Skeletal muscle tissue (tissue), 4 donors: ENCODE results near the gene FOXO1. TPM values are rescaled to one million over a fixed set of nuclear protein-coding genes. Genes with fewer than 3 reads are reported as not detected.
A peak's percentile ranks its signal among the peaks of the same experiment; 100 is the strongest.

Experiments
- H3K27ac ChIP-seq: one replicate; pipeline ENCODE4 v1.7.0; 2013; ENCODE audit warnings: mild to moderate bottlenecking, low read depth, low read length, inconsistent platforms
- H3K27me3 ChIP-seq, 3 donors: one replicate each; pipeline ENCODE4 v1.7.0; 2013; ENCODE audit warnings: low read length in 3 of 3; ENCODE audit not compliant: control insufficient read depth in 3 of 3, insufficient read depth in 3 of 3
- H3K36me3 ChIP-seq, 3 donors: one replicate each; pipeline ENCODE4 v1.7.0; 2013; ENCODE audit warnings: low read length in 3 of 3; ENCODE audit not compliant: control insufficient read depth in 3 of 3, insufficient read depth in 3 of 3
- H3K4me1 ChIP-seq, 3 donors: one replicate each; pipeline ENCODE4 v1.7.0; 2013; ENCODE audit warnings: low read length in 3 of 3, mild to moderate bottlenecking in 3 of 3; ENCODE audit not compliant: control insufficient read depth in 3 of 3, insufficient read depth in 3 of 3
- H3K4me3 ChIP-seq, 3 donors: one replicate each; pipeline ENCODE4 v1.7.0; 2013; ENCODE audit warnings: low read length in 3 of 3
- H3K9ac ChIP-seq, 3 donors: one replicate each; pipeline ENCODE4 v1.7.0; 2013; ENCODE audit warnings: low read length in 3 of 3, mild to moderate bottlenecking in 3 of 3, moderate library complexity in 2 of 3, low read depth in 1 of 3
- H3K9me3 ChIP-seq, 3 donors: one replicate each; pipeline ENCODE4 v1.7.0; 2013; ENCODE audit warnings: low read length in 3 of 3; ENCODE audit not compliant: control insufficient read depth in 3 of 3
- total RNA-seq: library from RNA; depleted of rRNA; stranded (reverse); fragments of >200 nt; gene quantifications from one replicate; pipeline ENCODE4 v1.2.3, GENCODE V29; 2014
- donor health status: Osteomylitis.

Gene FOXO1
- total RNA-seq, 1 donor from 2014 or later: 15.1 TPM

DNA sequence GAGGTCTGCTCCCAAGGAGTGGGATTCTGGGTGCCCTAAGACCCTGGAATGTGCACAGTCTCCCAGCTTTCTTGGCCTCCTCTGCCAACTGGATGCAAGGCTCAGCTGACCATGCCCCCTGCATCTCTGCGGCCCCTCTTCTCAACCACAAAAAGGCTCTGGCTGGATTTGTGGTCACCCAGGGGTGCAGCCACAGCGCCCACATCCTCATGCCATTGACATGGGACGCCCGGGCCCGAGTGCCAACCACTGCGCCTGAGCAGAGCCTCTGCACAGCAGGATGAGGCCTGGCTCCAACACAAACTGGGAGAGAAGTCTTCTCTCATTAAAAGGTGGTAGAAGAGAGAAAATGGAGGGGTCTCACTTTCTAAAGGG, 103.5 kb downstream of the FOXO1 start:
- H3K4me3 ChIP-seq: peak overlapping the region in 2 of 3 donors; percentile 8 to 41
- peak overlapping the region; percentile 75 for H3K27ac ChIP-seq
- peak overlapping the region in 2 of 3 donors; percentile 23 to 71 for H3K9ac ChIP-seq
- peaks cover 12 to 13% (median 13%) of the 10 kb centered on the region in 3 donors for H3K36me3 ChIP-seq
- peaks cover 45 to 49% (median 49%) of the 10 kb centered on the region in 3 donors for H3K4me1 ChIP-seq
- no peaks in the 10 kb centered on the region for H3K9me3 ChIP-seq
- H3K27me3 ChIP-seq: no peaks in the 10 kb centered on the region

DNA sequence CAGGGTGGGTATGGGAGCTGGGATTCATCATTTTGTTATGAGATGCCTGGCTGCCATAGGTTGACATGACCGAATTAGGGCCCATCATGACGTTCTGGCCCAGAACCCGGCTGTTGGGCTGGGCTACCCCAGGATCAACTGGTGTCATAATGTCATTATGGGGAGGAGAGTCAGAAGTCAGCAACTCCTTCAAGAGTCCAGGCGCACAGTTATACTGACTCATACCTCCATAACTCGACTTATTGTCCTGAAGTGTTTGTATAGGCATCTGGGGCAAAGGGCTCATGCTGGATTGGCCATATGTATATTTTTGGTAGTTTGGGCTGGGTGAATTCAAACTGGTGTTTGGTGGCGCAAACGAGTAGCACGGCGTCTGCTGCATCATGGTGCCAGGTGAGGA, 106.5 kb downstream of the FOXO1 start:
- peaks cover 12 to 13% (median 13%) of the 10 kb centered on the region in 3 donors for H3K36me3 ChIP-seq
- peaks cover 36 to 45% (median 42%) of the 10 kb centered on the region in 3 donors for H3K4me1 ChIP-seq
- no peak overlapping the region for H3K4me3 ChIP-seq
- no peaks in the 10 kb centered on the region for H3K9me3 ChIP-seq
- no peaks in the 10 kb centered on the region for H3K27me3 ChIP-seq
- no peak overlapping the region for H3K27ac ChIP-seq
- H3K9ac ChIP-seq: no peak overlapping the region

DNA sequence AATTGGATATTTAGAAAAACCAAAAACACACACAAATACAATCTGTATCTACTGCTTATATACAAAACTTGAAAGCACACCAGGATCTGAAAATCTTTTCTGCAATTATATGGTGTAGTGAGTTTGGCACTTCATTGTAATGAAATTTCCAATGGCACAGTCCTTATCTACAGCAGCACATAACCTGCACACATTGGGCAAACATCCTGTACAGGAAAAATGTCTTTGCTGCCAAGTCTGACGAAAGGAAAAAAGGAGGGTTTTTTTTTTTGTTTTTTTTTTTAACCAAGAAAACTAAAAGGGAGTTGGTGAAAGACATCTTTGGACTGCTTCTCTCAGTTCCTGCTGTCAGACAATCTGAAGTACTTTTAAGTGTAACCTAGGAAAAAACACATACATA, 107.8 kb downstream of the FOXO1 start:
- no peak overlapping the region for H3K9ac ChIP-seq
- H3K36me3 ChIP-seq: peaks cover 12 to 13% (median 13%) of the 10 kb centered on the region in 3 donors
- no peak overlapping the region for H3K4me3 ChIP-seq
- H3K27ac ChIP-seq: no peak overlapping the region
- H3K9me3 ChIP-seq: no peaks in the 10 kb centered on the region
- H3K4me1 ChIP-seq: peaks cover 24 to 33% (median 32%) of the 10 kb centered on the region in 3 donors
- H3K27me3 ChIP-seq: no peaks in the 10 kb centered on the region

DNA sequence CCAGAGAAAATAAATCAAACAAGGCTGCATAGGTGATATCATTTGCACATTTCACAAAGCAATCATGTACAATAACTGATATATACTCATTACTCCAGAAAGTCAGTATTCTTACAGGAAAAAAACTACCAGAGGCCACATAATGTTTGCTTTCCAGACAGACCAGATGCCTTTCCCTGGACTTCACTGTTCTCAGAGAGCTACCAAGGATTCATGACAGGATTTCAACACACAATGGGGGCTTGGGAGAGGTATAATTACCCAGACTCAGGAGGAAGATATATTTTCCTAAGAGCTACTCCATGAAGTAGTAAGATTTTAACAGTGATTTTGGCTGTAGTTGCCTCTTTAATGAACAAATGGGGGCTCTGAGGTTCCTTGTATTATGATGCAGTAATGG, 110.0 kb downstream of the FOXO1 start:
- Histone ChIP-seq H3K36me3 (peaks cover 12 to 13% (median 13%) of the 10 kb centered on the region in 3 donors), H3K9me3 (no peaks in the 10 kb centered on the region), H3K4me3 (no peak overlapping the region), H3K9ac (no peak overlapping the region), H3K27me3 (no peaks in the 10 kb centered on the region), H3K4me1 (peaks cover 6 to 19% (median 14%) of the 10 kb centered on the region in 3 donors), H3K27ac (no peak overlapping the region)

DNA sequence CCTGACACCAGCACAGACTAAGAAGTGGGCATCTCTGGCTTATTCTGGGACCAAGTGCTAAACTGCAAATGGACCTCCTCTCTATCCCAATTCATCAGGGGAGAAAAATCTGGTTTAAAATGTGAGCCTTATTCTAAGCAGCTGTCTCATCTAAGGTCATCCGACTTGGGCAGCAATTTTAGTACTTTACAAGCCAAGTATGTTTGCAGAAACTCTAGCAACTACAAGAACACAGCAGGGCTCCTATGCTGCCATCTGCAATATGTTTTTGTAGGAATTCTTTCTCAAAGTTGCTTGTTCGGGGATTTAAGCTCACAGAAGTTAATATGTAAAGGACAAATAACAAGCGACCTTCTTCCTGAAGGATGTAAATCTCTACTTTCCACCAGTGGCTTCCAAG, 113.1 kb downstream of the FOXO1 start:
- Histone ChIP-seq H3K4me3 (no peak overlapping the region), H3K27me3 (no peaks in the 10 kb centered on the region), H3K4me1 (peaks cover 9 to 21% (median 14%) of the 10 kb centered on the region in 3 donors), H3K9ac (no peak overlapping the region), H3K36me3 (no peaks in the 10 kb centered on the region), H3K9me3 (no peaks in the 10 kb centered on the region), H3K27ac (no peak overlapping the region)

DNA sequence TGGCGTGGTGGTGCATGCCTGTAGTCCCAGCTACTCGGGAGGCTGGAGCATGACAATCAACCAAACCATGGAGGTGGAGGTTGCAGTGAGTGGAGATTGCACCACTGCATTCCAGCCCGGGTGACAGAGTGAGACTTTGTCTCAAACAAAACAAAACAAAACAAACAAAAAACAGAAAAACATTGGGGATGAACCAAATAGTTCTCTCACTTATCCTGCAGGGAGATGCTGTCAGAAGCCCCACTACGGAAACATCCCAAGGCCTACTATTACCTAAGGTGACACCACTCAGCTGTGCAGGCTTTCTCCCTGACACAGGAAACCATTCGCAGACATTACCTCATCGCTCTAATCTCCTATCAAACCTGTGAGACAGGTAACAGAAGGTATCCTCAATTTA, 113.5 kb downstream of the FOXO1 start:
- H3K27ac ChIP-seq: no peak overlapping the region
- H3K9ac ChIP-seq: no peak overlapping the region
- H3K4me3 ChIP-seq: no peak overlapping the region
- H3K9me3 ChIP-seq: no peaks in the 10 kb centered on the region
- peaks cover 12 to 21% (median 14%) of the 10 kb centered on the region in 3 donors for H3K4me1 ChIP-seq
- no peaks in the 10 kb centered on the region for H3K27me3 ChIP-seq
- H3K36me3 ChIP-seq: no peaks in the 10 kb centered on the region

DNA sequence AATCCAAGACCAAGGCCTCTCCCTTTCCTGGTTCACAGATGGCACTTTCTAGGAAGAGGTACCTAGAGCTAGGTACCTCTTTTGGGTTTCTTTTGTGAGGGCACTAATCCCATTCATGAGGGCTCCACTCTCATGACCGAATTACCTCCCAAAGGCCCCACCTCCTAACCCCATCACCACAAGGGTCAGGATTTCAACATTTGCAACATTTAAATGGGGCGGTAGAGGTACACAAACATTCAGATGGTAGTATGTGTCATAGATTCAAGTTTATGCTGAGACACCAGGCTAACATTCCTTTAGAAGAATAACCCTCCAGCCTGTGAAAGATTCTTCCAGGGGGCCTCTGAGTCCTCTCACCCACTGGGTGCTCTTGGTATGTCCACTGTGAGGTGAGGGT, 116.3 kb downstream of the FOXO1 start:
- Histone ChIP-seq H3K36me3 (no peaks in the 10 kb centered on the region), H3K9me3 (no peaks in the 10 kb centered on the region), H3K27ac (no peak overlapping the region), H3K4me3 (no peak overlapping the region), H3K9ac (no peak overlapping the region), H3K4me1 (peaks cover 6 to 14% (median 10%) of the 10 kb centered on the region in 3 donors), H3K27me3 (no peaks in the 10 kb centered on the region)

DNA sequence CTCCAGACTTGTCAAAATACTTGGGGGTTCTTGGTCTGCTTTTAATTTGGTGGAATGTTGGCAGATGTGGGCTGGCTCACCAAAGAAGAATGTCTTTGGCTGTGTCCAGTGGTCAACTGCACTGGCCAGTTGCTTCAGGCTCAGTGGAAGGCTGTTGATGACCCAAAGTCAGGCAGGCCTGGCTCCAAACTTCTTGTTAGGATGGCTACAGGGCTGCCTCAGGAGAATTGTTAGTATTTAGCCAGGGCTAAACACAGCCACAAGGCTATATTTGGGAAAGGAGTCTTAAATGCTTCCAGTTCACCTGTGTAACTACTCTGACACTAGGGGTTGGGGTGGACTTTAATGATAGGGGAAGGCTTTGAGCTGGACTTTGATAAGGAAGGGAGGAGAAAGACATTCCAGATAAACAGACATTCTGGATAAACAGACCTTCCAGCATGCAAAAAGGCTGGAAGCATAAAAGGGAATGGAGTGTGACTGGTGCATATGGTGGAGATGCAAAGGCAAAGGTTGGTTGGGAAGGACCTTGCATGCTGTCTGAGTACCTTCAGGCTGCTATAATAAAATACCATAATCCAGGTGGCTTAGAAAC, 116.8 kb downstream of the FOXO1 start:
- Histone ChIP-seq H3K36me3 (no peaks in the 10 kb centered on the region), H3K27ac (no peak overlapping the region), H3K4me3 (no peak overlapping the region), H3K9me3 (no peaks in the 10 kb centered on the region), H3K4me1 (peaks cover 6 to 14% (median 10%) of the 10 kb centered on the region in 3 donors), H3K27me3 (no peaks in the 10 kb centered on the region), H3K9ac (no peak overlapping the region)

DNA sequence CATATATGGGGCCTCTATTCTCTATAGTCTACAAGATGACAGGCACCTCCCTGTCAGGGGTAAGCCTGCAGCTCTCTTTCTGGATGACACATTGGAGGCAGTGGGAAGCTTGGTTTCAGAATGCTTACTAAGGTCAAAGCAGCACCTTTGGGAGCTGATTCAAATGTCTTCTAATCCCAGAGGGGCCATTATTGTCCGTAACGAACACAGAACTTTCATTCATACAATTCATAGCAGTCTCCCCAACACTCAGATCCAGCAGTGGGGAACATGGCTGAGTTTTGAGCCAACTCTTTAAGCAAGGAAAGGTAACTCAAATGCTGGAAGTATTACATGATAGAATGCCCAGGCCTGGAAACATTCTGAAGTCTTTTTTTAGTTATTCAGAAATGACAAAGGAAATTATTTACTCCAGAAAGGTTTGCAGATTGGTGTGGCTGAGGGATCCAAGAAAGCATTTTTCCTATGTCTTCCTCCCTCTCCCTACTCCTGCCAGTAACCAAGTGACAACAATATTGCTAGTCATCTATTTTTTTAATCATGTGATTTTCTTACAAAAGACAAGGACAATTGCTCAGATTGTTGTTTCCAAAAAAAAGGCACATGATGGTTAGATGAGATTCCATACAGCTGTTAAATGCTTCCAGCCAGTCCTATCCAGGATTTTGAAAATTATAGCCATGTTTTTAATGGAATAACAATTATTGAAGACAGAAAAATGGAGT, 118.7 kb downstream of the FOXO1 start:
- peak overlapping the region; percentile 2 for H3K27ac ChIP-seq
- H3K9me3 ChIP-seq: no peaks in the 10 kb centered on the region
- H3K36me3 ChIP-seq: no peaks in the 10 kb centered on the region
- H3K27me3 ChIP-seq: no peaks in the 10 kb centered on the region
- H3K9ac ChIP-seq: no peak overlapping the region
- H3K4me3 ChIP-seq: no peak overlapping the region
- peaks cover 6 to 10% (median 10%) of the 10 kb centered on the region in 3 donors for H3K4me1 ChIP-seq

DNA sequence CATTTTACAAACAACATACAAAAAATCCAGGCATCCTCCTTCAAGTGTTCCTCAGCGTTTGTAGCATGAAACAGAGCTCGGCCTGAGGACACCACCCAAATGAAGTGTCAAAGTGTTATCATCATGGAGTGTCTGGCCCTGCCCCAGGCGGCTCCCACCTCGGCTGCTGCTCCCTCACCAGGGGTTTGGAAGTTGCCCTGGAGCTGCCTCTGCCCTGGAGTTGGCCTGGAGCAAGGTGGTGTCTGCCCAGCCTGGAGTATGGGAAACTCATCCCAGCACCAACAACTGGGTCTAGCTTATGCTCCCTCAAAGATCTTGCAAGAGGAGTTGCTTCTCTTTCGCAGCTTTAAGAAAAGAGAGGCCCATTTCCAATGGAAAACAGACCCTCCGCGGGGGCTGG, 120.4 kb downstream of the FOXO1 start:
- H3K4me3 ChIP-seq: no peak overlapping the region
- no peak overlapping the region for H3K9ac ChIP-seq
- H3K9me3 ChIP-seq: no peaks in the 10 kb centered on the region
- H3K27ac ChIP-seq: no peak overlapping the region
- H3K4me1 ChIP-seq: peaks cover 6 to 10% (median 10%) of the 10 kb centered on the region in 3 donors
- no peaks in the 10 kb centered on the region for H3K27me3 ChIP-seq
- H3K36me3 ChIP-seq: no peaks in the 10 kb centered on the region
